HEK293T (cell line): ENCODE data around the gene ZNF771.

Experiments used
- PKNOX1 ChIP-seq: fragments of 450-650 bp; IDR thresholded peaks from 2 replicates; pipeline ENCODE4 v1.6.1; 2016
- SUZ12 ChIP-seq: fragments of 450-650 bp; IDR thresholded peaks from 2 replicates; pipeline ENCODE4 v1.6.1; 2016; ENCODE audit warnings: mild to moderate bottlenecking

- TF ChIP-seq SUZ12 (no peak), PKNOX1 (no peak)
These were observed 31.5 kb upstream of the ZNF771 start for GRCh38 chr16:30375864-30376263.
